Stimulated activated CD8-positive, alpha-beta memory T cell treated with anti-CD3 and anti-CD28 coated beads, Interleukin-4, amount 100 ng/mL, for 4 hours (primary cell): Measurements from ENCODE around the gene MALAT1.
"Not testable (repeated sequence)": the region's sequence is repeated elsewhere in the genome, so short reads cannot be mapped to it uniquely, and the experiment has no call there.

Experiments used
- DNase-seq, 2 donors: peaks; one replicate each; pipeline ENCODE4 v3.0.0-alpha.2; 2020; ENCODE audit warnings: low read depth in 2 of 2, low spot score in 1 of 2

Gene MALAT1

DNA sequence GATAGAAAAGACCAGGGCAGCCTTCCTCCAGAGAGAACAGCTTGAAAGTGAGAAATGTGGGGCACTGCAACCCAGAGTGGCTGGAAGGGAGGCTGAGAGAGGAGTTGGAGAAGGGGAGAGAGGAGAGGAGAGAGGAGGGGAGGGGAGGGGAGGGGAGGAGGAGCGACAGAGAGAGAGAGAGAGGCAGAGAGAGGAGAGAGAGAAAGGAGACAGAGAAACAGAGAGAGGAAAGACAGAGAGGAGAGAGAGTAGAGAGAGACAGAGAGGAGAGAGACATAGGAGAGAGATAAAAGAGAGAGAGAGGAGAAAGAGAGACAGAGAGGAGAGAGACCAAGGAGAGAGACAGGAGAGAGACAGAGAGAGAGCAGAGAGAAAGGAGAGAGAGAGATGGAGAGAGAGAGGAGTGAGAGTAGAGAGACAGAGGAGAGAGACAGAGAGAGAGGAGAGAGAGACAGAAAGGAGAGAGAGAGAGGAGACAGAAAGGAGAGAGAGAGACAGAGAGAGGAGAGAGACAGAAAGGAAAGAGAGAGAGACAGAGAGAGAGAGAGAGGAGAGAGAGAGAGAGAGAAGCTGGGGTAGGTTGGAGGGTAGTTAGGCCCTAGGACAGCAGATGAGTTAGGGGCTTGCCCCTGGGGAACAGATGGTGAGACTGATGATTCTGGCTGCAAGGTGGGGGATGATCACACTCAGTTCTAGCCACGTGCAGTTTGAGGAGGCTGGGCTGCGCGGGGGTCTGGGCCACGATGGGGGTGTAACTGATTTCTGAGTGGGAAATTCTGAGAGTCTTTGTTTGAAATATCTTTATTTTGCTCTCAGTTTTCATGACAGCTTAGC, 17.5 kb downstream of the MALAT1 start:
- no peak for DNase-seq

DNA sequence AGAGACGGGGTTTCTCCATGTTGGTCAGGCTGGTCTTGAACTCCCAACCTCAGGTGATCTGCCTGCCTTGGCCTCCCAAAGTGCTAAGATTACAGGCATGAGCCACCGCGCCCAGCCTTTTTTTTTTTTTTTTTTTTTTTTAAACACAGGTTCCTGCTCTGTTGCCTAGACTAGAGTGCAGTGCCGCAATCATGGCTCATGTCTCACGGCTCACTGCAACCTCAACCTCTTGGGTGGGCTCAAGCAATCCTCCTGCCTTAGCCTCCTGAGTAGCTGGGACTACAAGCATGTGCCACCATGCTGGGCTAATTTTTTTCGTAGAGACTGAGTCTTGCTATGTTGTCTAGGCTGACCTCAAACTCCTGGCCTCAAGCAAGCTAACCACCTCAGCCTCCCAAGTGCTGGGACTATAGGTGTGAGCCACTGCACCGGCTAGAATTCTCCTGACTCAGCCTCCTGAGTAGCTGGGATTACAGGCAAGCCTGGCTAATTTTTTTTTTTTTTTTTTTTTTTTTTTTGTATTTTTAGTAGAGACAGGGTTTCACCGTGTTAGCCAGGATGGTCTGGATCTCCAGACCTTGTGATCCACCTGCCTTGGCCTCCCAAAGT, 20.2 kb downstream of the MALAT1 start:
- DNase-seq: not testable (repeated sequence)

- not testable (repeated sequence) for DNase-seq
Observed at GRCh38 chr11:65521777-65522521, 23.1 kb downstream of the MALAT1 start.

GRCh38 chr11:65522718-65523630, 24.1 kb downstream of the MALAT1 start:
- not testable (repeated sequence) for DNase-seq

DNA sequence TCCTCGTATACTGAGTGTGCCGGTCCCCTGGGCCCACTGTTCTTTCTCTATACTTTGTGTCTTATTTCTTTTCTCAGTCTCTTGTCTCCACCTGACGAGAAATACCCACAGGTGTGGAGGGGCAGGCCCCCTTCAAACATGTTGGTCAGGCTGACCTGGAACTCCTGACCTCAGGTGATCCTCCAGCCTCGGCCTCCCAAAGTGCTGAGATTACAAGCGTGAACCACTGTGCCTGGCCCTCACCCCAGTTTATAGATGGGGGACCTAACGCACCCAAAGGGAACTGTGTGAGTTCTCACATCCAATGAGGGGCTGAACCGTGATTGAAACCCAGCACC, 24.8 kb downstream of the MALAT1 start:
- DNase-seq: not testable (repeated sequence)

- no peak for DNase-seq
Observed at GRCh38 chr11:65524014-65524740, 25.3 kb downstream of the MALAT1 start.

GRCh38 chr11:65524741-65525545, 26.1 kb downstream of the MALAT1 start, which contains the start of gene SCYL1:
Gene SCYL1 (plus strand): TSS chr11:65525083. CDS start chr11:65525154, 71 bp downstream.
- DNase-seq: peak; percentile 57 to 66

DNA sequence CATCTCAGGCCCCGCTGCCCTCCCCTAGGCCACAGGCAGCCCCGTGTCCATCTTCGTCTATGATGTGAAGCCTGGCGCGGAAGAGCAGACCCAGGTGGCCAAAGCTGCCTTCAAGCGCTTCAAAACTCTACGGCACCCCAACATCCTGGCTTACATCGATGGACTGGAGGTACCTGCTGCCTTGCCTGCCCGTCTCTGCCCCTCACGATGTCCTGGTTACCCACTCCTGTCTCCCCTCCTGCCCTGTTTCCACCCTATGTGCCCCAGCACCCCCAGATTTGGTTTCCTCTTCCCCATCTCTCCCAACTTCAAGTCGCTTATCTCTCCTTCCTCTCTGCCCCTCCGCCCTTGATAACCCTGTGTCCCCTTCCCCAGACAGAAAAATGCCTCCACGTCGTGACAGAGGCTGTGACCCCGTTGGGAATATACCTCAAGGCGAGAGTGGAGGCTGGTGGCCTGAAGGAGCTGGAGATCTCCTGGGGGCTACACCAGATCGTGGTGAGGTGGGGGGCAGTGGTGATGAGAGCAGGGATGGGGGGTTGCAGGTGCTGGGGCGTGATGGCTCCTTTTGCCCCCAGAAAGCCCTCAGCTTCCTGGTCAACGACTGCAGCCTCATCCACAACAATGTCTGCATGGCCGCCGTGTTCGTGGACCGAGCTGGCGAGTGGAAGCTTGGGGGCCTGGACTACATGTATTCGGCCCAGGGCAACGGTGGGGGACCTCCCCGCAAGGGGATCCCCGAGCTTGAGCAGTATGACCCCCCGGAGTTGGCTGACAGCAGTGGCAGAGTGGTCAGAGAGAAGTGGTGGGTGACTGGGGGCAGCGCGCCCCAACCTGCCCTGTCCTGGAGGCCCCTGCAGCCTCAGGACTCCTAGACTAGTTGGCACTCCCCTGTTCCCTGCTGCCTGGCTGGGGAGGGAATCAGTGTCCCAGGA, 27.0 kb downstream of the MALAT1 start:
- no peak for DNase-seq

- DNase-seq: no peak
Observed at GRCh38 chr11:65526744-65527143, 27.9 kb downstream of the MALAT1 start.

- no peak for DNase-seq
Observed at GRCh38 chr11:65528819-65529350, 30.0 kb downstream of the MALAT1 start.

DNA sequence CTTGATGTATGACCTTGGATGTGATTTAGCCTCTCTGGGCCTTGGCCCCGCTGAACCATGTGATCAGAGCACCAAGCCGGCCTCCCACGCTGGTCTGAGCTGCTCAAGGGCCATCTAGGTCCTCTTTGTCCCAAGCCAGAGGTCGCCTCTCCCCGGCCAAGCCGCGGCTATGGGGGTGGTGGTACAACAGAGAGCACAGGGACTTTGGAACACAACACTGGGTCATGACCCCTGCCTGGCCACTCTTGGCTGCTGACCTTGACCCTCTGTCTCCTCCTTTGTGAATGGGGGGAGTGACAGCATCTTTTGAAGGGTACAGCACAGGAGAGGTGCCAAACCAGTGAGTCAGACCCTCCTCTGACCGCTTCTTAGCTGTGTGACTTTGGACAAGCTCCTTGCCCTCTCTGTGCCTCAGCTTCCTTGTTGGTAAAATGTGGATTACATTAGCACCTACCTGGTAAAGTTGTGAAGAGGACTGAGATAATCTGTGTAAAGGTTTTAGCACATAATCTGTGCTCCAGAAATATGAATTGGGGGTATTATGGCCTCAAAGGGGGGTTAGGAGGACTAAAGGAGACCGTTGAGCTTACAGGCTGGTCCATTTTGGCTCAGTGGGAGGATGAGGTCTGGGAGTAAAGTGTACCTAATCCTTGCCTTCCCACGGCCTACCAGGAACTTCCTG, 30.8 kb downstream of the MALAT1 start:
- DNase-seq: no peak

GRCh38 chr11:65530157-65530496, 31.3 kb downstream of the MALAT1 start:
- no peak for DNase-seq

DNA sequence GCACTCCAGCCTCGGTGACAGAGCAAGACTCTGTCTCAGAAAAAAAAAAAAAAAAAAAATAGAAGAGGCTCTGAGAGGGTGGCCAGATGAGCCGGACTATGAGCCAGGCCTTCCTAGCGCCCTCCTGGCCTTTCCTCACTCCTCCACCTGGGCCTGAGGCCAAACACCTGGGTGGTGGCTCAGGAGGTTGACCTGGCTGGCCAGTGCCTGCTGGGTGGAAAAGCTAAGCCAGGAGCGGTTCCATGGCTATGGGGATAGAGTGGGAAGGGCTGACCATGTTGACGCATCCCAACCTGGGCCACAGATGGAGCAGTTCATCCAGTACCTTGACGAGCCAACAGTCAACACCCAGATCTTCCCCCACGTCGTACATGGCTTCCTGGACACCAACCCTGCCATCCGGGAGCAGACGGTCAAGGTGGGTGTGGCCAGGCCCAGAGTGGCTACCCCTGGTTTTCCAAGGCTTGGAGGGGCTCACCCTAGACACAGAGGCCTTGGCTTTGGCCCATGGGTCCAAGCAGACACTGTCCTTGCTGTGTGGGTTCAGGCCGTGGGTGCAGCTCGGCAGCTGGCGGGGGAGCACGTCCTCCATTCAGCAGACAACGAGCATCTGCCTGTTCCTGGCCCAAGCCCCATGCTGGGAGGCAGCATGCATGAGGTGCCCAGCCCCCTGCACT, 33.7 kb downstream of the MALAT1 start:
- no peak for DNase-seq

- DNase-seq: no peak
Observed at GRCh38 chr11:65535102-65535501, 36.3 kb downstream of the MALAT1 start.

DNA sequence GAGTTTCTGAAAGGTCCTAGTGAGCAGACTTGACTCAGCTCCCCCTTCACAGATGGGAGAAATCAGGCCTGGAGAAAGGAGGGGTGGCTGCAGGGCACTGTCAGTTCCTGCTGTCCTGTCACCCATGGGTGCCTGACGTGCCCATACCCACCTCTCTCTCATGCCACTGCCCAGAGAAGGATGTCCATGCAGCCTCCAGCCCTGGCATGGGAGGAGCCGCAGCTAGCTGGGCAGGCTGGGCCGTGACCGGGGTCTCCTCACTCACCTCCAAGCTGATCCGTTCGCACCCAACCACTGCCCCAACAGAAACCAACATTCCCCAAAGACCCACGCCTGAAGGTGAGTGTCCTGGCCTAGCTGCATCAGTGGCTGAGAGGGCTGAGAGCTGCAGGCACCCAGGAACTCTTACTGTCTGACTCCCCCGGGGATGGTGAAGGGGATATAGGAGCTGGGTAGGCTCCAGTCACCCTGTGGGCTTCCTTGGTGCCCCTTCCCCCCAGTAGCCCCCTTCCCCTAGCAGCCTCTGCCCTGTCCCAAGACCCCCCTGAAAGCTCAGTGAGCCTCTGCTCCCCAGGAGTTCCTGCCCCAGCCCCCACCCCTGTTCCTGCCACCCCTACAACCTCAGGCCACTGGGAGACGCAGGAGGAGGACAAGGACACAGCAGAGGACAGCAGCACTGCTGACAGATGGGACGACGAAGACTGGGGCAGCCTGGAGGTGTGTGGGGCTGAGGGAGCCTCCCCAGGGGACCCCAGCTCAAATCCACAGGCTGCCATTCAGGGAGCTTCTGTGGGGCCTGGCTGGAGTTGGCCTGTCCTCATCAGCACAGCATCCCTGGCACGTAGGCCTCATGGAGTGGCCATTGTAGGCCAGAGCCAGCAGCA, 37.8 kb downstream of the MALAT1 start:
- no peak for DNase-seq

GRCh38 chr11:65537296-65537597, 38.4 kb downstream of the MALAT1 start:
- no peak for DNase-seq
